ENCODE data around the gene UIMC1. TPM values are rescaled to one million over a fixed set of nuclear protein-coding genes. Genes with fewer than 3 reads are reported as not detected.
A peak's percentile ranks its signal among the peaks of the same experiment; 100 is the strongest.

Gene UIMC1
- total and polyA plus RNA-seq, 3 donors from 2014 or later: 78.3 to 141 (median 89.9) TPM

DNA sequence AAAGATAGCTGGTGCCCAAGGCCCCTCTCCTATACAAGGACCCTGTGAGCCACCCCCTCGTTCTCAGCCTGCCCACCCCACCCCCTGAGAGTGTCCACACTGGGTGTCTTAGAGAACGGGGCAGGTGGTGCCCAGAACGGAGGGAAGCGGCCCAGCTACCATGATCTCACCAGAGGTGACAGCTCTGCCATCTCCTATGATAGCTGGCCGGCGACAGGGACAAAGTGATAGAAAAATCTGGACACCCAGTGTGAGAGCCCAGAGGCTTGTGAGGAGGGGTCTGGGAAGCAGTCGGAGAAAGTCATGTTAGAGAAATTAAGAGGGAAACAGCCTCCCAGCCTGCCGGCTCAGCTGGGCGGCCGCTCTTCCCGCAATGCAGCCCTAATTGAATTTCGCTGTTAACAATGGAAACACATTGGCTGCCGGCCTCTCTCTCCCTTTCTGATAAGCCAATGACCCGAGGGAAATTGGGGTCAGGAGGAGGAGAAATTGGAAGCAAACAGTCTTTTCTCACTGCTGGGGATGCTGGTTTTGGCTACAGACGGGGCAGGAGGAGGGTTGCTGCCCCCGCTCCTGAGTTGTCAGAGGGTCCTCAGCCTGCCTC is 139.8 kb downstream of the UIMC1 start:
- Histone ChIP-seq H3K4me3 (no peak overlapping the region), H3K27me3 (no peaks in the 10 kb centered on the region), H3K9me3 (no peaks in the 10 kb centered on the region), H3K27ac (no peak overlapping the region), H3K36me3 (ENCODE audit: low read depth, missing control alignments) (no peaks in the 10 kb centered on the region), H3K4me1 (no peaks in the 10 kb centered on the region)
- DNase-seq: no peak
- intact Hi-C loops (cut with DNase I; ENCODE audit: low total_unique reads): no loop called here
- TF ChIP-seq, protein P1, sequence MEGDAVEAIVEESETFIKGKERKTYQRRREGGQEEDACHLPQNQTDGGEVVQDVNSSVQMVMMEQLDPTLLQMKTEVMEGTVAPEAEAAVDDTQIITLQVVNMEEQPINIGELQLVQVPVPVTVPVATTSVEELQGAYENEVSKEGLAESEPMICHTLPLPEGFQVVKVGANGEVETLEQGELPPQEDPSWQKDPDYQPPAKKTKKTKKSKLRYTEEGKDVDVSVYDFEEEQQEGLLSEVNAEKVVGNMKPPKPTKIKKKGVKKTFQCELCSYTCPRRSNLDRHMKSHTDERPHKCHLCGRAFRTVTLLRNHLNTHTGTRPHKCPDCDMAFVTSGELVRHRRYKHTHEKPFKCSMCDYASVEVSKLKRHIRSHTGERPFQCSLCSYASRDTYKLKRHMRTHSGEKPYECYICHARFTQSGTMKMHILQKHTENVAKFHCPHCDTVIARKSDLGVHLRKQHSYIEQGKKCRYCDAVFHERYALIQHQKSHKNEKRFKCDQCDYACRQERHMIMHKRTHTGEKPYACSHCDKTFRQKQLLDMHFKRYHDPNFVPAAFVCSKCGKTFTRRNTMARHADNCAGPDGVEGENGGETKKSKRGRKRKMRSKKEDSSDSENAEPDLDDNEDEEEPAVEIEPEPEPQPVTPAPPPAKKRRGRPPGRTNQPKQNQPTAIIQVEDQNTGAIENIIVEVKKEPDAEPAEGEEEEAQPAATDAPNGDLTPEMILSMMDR (IDR thresholded peaks at IDR 0.05): no peak
- no peak for TF ChIP-seq POLR2A (IDR thresholded peaks at IDR 0.05)
- 38% methylated on average over 14 to 16 of the region's 16 CpGs for WGBS, 2 donors

DNA sequence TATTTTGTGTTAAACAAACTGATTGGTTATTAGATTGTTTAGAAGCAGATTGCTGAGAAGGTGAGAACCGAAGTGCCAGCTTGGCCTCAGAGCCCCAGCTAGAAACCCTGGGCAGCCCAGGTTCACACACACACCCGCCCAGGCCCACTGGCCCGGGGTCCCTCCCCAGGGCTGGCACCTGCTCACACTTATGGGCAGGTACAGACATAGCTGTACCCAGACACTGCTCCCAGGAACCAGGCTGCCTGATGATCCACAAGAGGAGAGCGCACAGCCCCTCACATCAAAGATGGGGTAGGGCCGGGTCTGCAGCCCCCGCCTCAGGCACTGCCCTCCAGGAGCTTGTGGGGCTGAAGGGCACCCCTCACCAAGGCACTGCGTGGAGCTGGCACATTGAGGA is 140.6 kb downstream of the UIMC1 start:
- H3K4me3 ChIP-seq: no peak overlapping the region
- TF ChIP-seq, protein P1 (IDR thresholded peaks at IDR 0.05): no peak
- no peak for TF ChIP-seq POLR2A (IDR thresholded peaks at IDR 0.05)
- DNase-seq: no peak
- H3K27ac ChIP-seq: no peak overlapping the region
- H3K4me1 ChIP-seq: no peaks in the 10 kb centered on the region
- no peaks in the 10 kb centered on the region for H3K9me3 ChIP-seq
- no peaks in the 10 kb centered on the region for H3K36me3 ChIP-seq (ENCODE audit: low read depth, missing control alignments)
- intact Hi-C loops (cut with DNase I; ENCODE audit: low total_unique reads): no loop called here
- 60 to 83% methylated on average over 2 to 7 of the region's 7 CpGs for WGBS, 2 donors
- no peaks in the 10 kb centered on the region for H3K27me3 ChIP-seq

DNA sequence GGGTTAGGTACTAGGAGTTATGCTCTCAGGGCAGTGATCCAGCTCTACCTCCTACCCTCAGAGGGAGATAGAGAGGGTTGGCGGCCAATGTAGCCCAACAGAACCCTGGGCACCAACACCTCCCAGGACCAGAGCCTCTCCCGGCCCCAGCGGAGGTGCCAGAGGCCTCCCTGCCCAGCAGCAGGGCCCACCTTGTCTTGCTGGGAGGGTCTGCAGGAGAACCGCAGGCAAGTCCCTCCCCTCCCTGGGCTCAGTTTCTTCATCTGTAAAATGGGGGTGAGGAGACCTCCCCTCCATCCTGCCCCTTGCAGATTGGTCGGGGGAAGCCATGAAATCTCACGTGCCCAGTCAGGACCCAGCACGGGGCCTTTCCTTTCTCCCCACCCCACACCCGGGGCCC is 141.8 kb downstream of the UIMC1 start:
- no peaks in the 10 kb centered on the region for H3K27me3 ChIP-seq
- no peak overlapping the region for H3K27ac ChIP-seq
- intact Hi-C loops (cut with DNase I; ENCODE audit: low total_unique reads): no loop called here
- no peak for TF ChIP-seq POLR2A (IDR thresholded peaks at IDR 0.05)
- TF ChIP-seq, protein P1 (IDR thresholded peaks at IDR 0.05): no peak
- no peaks in the 10 kb centered on the region for H3K4me1 ChIP-seq
- no peak for DNase-seq
- no peaks in the 10 kb centered on the region for H3K36me3 ChIP-seq (ENCODE audit: low read depth, missing control alignments)
- H3K9me3 ChIP-seq: no peaks in the 10 kb centered on the region
- WGBS, 2 donors: 90 to 93% methylated on average over 4 to 8 of the region's 8 CpGs
- H3K4me3 ChIP-seq: no peak overlapping the region

DNA sequence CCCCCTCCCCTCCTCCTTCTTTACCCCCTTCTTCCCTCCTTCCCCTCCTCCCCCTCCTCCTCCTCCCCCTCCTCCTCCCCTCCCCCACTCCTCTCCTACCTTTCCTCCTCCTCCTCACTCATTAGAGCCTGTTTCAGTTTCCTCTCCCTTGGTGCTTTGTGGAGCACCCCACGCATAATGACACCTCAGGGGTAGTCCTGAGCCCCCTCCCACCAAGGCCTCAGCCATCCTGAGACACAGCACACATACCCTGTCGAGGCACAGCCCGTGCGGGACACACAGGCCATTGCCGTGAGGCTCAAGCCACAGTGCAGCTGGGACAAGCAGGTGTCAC is 142.8 kb downstream of the UIMC1 start:
- H3K36me3 ChIP-seq (ENCODE audit: low read depth, missing control alignments): no peaks in the 10 kb centered on the region
- intact Hi-C loops (cut with DNase I; ENCODE audit: low total_unique reads): no loop called here
- TF ChIP-seq POLR2A (IDR thresholded peaks at IDR 0.05): no peak
- TF ChIP-seq, protein P1 (IDR thresholded peaks at IDR 0.05): no peak
- no peak overlapping the region for H3K4me3 ChIP-seq
- no peaks in the 10 kb centered on the region for H3K4me1 ChIP-seq
- no peaks in the 10 kb centered on the region for H3K9me3 ChIP-seq
- H3K27me3 ChIP-seq: no peaks in the 10 kb centered on the region
- no peak for DNase-seq
- no peak overlapping the region for H3K27ac ChIP-seq
- 24 to 61% methylated on average over 4 to 5 of the region's 5 CpGs for WGBS, 2 donors

DNA sequence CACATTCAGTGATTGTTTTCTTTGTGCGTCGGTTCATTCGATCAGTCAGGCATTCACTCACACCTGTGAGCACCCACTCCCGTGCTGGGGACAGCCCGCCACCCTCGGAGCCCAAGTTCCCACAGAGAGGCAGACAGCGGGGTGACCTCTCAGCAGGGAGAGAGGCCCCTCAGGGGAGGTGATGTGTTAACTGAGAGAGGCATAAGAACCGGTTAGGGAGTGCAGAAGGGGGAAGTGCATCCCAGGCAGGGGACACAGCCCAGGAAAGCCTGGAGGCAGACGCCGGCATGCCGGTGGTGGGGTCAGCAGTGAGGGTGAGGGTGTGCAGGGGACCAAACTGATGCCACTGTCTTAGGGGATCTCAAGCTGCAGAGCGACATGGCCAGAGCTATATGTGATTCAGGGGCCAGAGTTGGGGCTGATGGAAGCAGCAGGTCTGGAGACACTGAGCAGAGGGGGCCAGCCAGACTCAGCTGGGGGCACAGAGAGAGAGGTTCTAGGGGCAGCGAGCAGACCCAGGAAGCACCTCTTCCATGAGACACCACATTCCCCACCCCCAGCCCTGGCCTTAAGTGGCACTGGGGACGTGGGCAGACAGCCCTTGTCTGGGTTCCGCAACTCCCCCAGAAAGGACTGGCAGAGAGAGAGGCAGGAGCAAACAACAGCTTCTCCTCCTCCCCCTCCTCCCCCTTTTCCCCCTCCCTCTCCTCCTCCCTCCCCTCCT is 143.4 kb downstream of the UIMC1 start:
- Histone ChIP-seq H3K27me3 (no peaks in the 10 kb centered on the region), H3K9me3 (no peaks in the 10 kb centered on the region), H3K36me3 (ENCODE audit: low read depth, missing control alignments) (no peaks in the 10 kb centered on the region), H3K4me3 (no peak overlapping the region), H3K27ac (no peak overlapping the region), H3K4me1 (no peaks in the 10 kb centered on the region)
- TF ChIP-seq, protein P1 (IDR thresholded peaks at IDR 0.05): no peak
- TF ChIP-seq POLR2A (IDR thresholded peaks at IDR 0.05): no peak
- intact Hi-C loops (cut with DNase I; ENCODE audit: low total_unique reads): no loop called here
- peak; percentile 57 for DNase-seq
- WGBS, 2 donors: 31 to 42% methylated on average over 15 of the region's 15 CpGs

All from testis (tissue), 3 donors.